GM18951 (cell line): ENCODE results near the gene TAC4.

ENCODE experiments used
- POLR2A ChIP-seq: IDR thresholded peaks from 4 replicates; pipeline ENCODE4 v1.6.1; 2011; ENCODE audit warnings: mild to moderate bottlenecking; ENCODE audit not compliant: insufficient read length, insufficient read depth; ENCODE audit errors: extremely low read depth
- in situ Hi-C: fragments of 300-500 bp; cut with MboI; formaldehyde crosslinking; loops from one replicate; pipeline ENCODE4 v1.12.0; 2022; ENCODE audit warnings: low sequenced_read_pairs, mixed read lengths, inconsistent platforms; ENCODE audit not compliant: unreplicated experiment

The TAC4 gene

GRCh38 chr17:49809056-49809455 lies 38.8 kb downstream of the TAC4 start:
- in situ Hi-C loops, result no loop called here

GRCh38 chr17:49798738-49799137 lies 49.1 kb downstream of the TAC4 start:
- TF ChIP-seq POLR2A, result no peak
- in situ Hi-C loops, result no loop called here

More at GRCh38 chr17:49809056-49809455, 38.8 kb downstream of the TAC4 start:
- TF ChIP-seq POLR2A, result no peak

- in situ Hi-C loops, result no loop called here
- TF ChIP-seq POLR2A, result no peak
Observed at GRCh38 chr17:49798182-49798581, 49.7 kb downstream of the TAC4 start.

- TF ChIP-seq POLR2A, result no peak
- in situ Hi-C loops, result no loop called here
Observed at GRCh38 chr17:49795372-49795771, 52.5 kb downstream of the TAC4 start.

GRCh38 chr17:49793309-49793708 lies 54.6 kb downstream of the TAC4 start:
- in situ Hi-C loops, result no loop called here
- no peak for TF ChIP-seq POLR2A

- no peak for TF ChIP-seq POLR2A
- in situ Hi-C loops, result loop anchor here (10.0 kb wide), 1 partner anchor 74 kb away; no protein-coding TSS in a partner anchor
Observed at GRCh38 chr17:49789243-49789578, 58.7 kb downstream of the TAC4 start.

GRCh38 chr17:49788478-49789242 lies 59.2 kb downstream of the TAC4 start, which contains the start of gene KAT7:
TSS of gene KAT7 (plus strand) at chr17:49788681. CDS start at chr17:49788835, 154 bp downstream.
- peak; percentile 80 for TF ChIP-seq POLR2A
- in situ Hi-C loops, result loop anchor here (10.0 kb wide), 1 partner anchor 74 kb away; no protein-coding TSS in a partner anchor
